GM21529 (cell line): ENCODE results near the gene CD209.
"Not testable (repeated sequence)": the region's sequence is repeated elsewhere in the genome, so short reads cannot be mapped to it uniquely, and the experiment has no call there.

Experiments
- ATAC-seq: cut with Tn5 transposase; IDR thresholded peaks from one replicate; pipeline ENCODE4 v1.9.1; 2021; ENCODE audit not compliant: unreplicated experiment

Gene CD209

GRCh38 chr19:7771072-7771471, 23.7 kb upstream of the CD209 start:
- no peak for ATAC-seq

GRCh38 chr19:7769171-7769570, 21.8 kb upstream of the CD209 start:
- no peak for ATAC-seq

GRCh38 chr19:7767487-7767886, 20.2 kb upstream of the CD209 start:
- ATAC-seq: no peak

GRCh38 chr19:7766535-7766934, 19.2 kb upstream of the CD209 start:
- no peak for ATAC-seq

- not testable (repeated sequence) for ATAC-seq
These were observed 17.7 kb upstream of the CD209 start for GRCh38 chr19:7765043-7765442.

GRCh38 chr19:7764157-7764556, 16.8 kb upstream of the CD209 start:
- ATAC-seq: not testable (repeated sequence)

- ATAC-seq: no peak
These were observed 16.4 kb upstream of the CD209 start for GRCh38 chr19:7763696-7764095.

- ATAC-seq: no peak
These were observed 15.5 kb upstream of the CD209 start, which contains the start of gene CLEC4M for GRCh38 chr19:7762719-7763293. Gene CLEC4M, plus strand, starts transcription at chr19:7763243. Its CDS starts 24 bp downstream, at chr19:7763267.

- no peak for ATAC-seq
These were observed 11.8 kb upstream of the CD209 start for GRCh38 chr19:7759156-7759555.

GRCh38 chr19:7757358-7757757, 10.0 kb upstream of the CD209 start:
- no peak for ATAC-seq

- no peak for ATAC-seq
These were observed 8.9 kb upstream of the CD209 start for GRCh38 chr19:7756258-7756657.

- no peak for ATAC-seq
These were observed 3.9 kb upstream of the CD209 start for GRCh38 chr19:7751157-7751783.

GRCh38 chr19:7748756-7749155, 1.4 kb upstream of the CD209 start:
- ATAC-seq: no peak

- no peak for ATAC-seq
These were observed 837 bp upstream of the CD209 start for GRCh38 chr19:7748171-7748570.

- ATAC-seq: not testable (repeated sequence)
These were observed 1.0 kb downstream of the CD209 start for GRCh38 chr19:7746306-7746705.

GRCh38 chr19:7744871-7745650, 2.3 kb downstream of the CD209 start:
- no peak for ATAC-seq

- no peak for ATAC-seq
These were observed 3.0 kb downstream of the CD209 start for GRCh38 chr19:7744199-7744786.

GRCh38 chr19:7743425-7743841, 3.9 kb downstream of the CD209 start:
- peak; percentile 80 for ATAC-seq

- ATAC-seq: no peak
These were observed 4.3 kb downstream of the CD209 start for GRCh38 chr19:7742991-7743390.

GRCh38 chr19:7742575-7742974, 4.8 kb downstream of the CD209 start:
- no peak for ATAC-seq

GRCh38 chr19:7740682-7741054, 6.7 kb downstream of the CD209 start:
- no peak for ATAC-seq
